ENCODE results near the gene KRT15.

KRT15 gene

GRCh38 chr17:41503202-41503601 is 15.5 kb downstream of the KRT15 start:
- no peak for DNase-seq

GRCh38 chr17:41500131-41500911 is 18.4 kb downstream of the KRT15 start:
- no peak for DNase-seq

- no peak for DNase-seq
Observed at GRCh38 chr17:41499714-41500113, 19.0 kb downstream of the KRT15 start.

- peak in 1 of 2 experiments; percentile 3 for DNase-seq
Observed at GRCh38 chr17:41498276-41498675, 20.4 kb downstream of the KRT15 start.

GRCh38 chr17:41496803-41497484 is 21.7 kb downstream of the KRT15 start:
- peak; percentile 35 to 48 for DNase-seq

GRCh38 chr17:41494524-41494923 is 24.2 kb downstream of the KRT15 start:
- no peak for DNase-seq

GRCh38 chr17:41492771-41493170 is 25.9 kb downstream of the KRT15 start:
- DNase-seq, result peak; percentile 41 to 89

GRCh38 chr17:41492351-41492750 is 26.3 kb downstream of the KRT15 start:
- DNase-seq, result no peak

GRCh38 chr17:41491476-41491875 is 27.2 kb downstream of the KRT15 start:
- no peak for DNase-seq

GRCh38 chr17:41490000-41490990 is 28.4 kb downstream of the KRT15 start:
- no peak for DNase-seq

- no peak for DNase-seq
Observed at GRCh38 chr17:41489531-41489930, 29.2 kb downstream of the KRT15 start, which contains the start of gene KRT36. Gene KRT36 (minus strand): TSS chr17:41489910. CDS start chr17:41489864, 46 bp downstream.

- no peak for DNase-seq
Observed at GRCh38 chr17:41486809-41487530, 31.7 kb downstream of the KRT15 start.

- no peak for DNase-seq
Observed at GRCh38 chr17:41486316-41486715, 32.4 kb downstream of the KRT15 start.

- no peak for DNase-seq
Observed at GRCh38 chr17:41484920-41485904, 33.5 kb downstream of the KRT15 start.

GRCh38 chr17:41483991-41484826 is 34.5 kb downstream of the KRT15 start:
- DNase-seq, result no peak

- DNase-seq, result no peak
Observed at GRCh38 chr17:41483531-41483930, 35.2 kb downstream of the KRT15 start.

- DNase-seq, result no peak
Observed at GRCh38 chr17:41481036-41481435, 37.7 kb downstream of the KRT15 start, which contains the start of gene KRT35. Gene KRT35 (minus strand): TSS chr17:41481151. CDS start chr17:41481097, 54 bp downstream.

GRCh38 chr17:41480581-41480980 is 38.1 kb downstream of the KRT15 start:
- DNase-seq, result no peak

GRCh38 chr17:41480136-41480535 is 38.6 kb downstream of the KRT15 start:
- DNase-seq, result no peak

GRCh38 chr17:41478237-41478636 is 40.5 kb downstream of the KRT15 start:
- DNase-seq, result no peak

All from Kasumi-1 (cell line).